OCI-M2 (cell line): ENCODE results near the gene RGS11.
A peak's percentile ranks its signal among the peaks of the same experiment; 100 is the strongest.

ENCODE experiments used
- DNase-seq: peaks from one replicate; lab custom pipeline; 2025; ENCODE audit not compliant: unreplicated experiment; lab: John Stamatoyannopoulos, UW

RGS11 gene

GRCh38 chr16:275786-276232, at the start of gene RGS11:
RGS11 (minus strand) TSS chr16:275944; CDS start chr16:275911, 33 bp downstream.
- no peak for DNase-seq

GRCh38 chr16:324451-325334, 48.9 kb upstream of the RGS11 start:
- peak; percentile 27 for DNase-seq

- DNase-seq: no peak
Observed at GRCh38 chr16:324201-324450, 48.4 kb upstream of the RGS11 start.

- no peak for DNase-seq
Observed at GRCh38 chr16:322476-323143, 46.9 kb upstream of the RGS11 start.

GRCh38 chr16:321532-321931, 45.8 kb upstream of the RGS11 start:
- DNase-seq: no peak

- DNase-seq: no peak
Observed at GRCh38 chr16:320206-320605, 44.5 kb upstream of the RGS11 start.

- DNase-seq: no peak
Observed at GRCh38 chr16:318628-319027, 42.9 kb upstream of the RGS11 start.

GRCh38 chr16:317583-317982, 41.8 kb upstream of the RGS11 start:
- no peak for DNase-seq

- DNase-seq: no peak
Observed at GRCh38 chr16:316741-317464, 41.2 kb upstream of the RGS11 start.

- DNase-seq: no peak
Observed at GRCh38 chr16:314795-315299, 39.1 kb upstream of the RGS11 start.

- no peak for DNase-seq
Observed at GRCh38 chr16:314351-314750, 38.6 kb upstream of the RGS11 start.

- no peak for DNase-seq
Observed at GRCh38 chr16:311725-312124, 36.0 kb upstream of the RGS11 start.

- no peak for DNase-seq
Observed at GRCh38 chr16:309476-309875, 33.7 kb upstream of the RGS11 start.

- no peak for DNase-seq
Observed at GRCh38 chr16:307691-308312, 32.1 kb upstream of the RGS11 start.

- DNase-seq: no peak
Observed at GRCh38 chr16:306911-307370, 31.2 kb upstream of the RGS11 start.

GRCh38 chr16:305916-306626, 30.3 kb upstream of the RGS11 start:
- no peak for DNase-seq

- no peak for DNase-seq
Observed at GRCh38 chr16:303760-304505, 28.2 kb upstream of the RGS11 start.

- no peak for DNase-seq
Observed at GRCh38 chr16:301950-302349, 26.2 kb upstream of the RGS11 start.

- DNase-seq: no peak
Observed at GRCh38 chr16:301235-301634, 25.5 kb upstream of the RGS11 start.

GRCh38 chr16:297832-298231, 22.1 kb upstream of the RGS11 start:
- no peak for DNase-seq
